Measurements from ENCODE around the gene APBA1. TPM values are rescaled to one million over a fixed set of nuclear protein-coding genes. Genes with fewer than 3 reads are reported as not detected.

APBA1 gene
- total and polyA plus RNA-seq, 4 donors: 0.95 to 8.1 (median 2.8) TPM

DNA sequence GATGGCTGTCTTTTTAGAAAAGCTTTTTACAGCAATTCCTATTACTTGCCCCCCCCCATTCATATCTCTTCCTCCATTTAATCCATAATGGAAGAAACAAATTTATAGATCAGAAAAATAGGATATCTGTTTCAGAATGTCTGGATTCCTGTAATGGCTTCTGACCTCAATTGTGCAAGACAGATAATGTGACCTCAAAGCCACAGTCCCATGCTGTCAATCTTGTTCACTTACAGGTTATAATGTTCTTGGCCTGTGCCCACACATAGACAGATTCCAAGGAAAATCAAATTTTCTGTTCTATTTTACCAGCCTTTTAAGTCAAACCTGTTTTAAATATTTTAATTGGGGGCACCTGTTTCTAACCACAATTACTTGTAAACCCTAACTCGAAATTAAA is 203.8 kb downstream of the APBA1 start:
- Histone ChIP-seq H3K27me3 (ENCODE audit: control insufficient read depth in 3 of 3, insufficient read depth in 3 of 3, low read length in 2 of 3) (no peaks in the 10 kb centered on the region), H3K36me3 (ENCODE audit: control insufficient read depth in 4 of 4, insufficient read depth in 4 of 4, low read length in 4 of 4) (peaks cover 0 to 5% (median 2%) of the 10 kb centered on the region in 4 donors), H3K9me3 (ENCODE audit: control insufficient read depth in 4 of 4, insufficient read depth in 3 of 4, low read length in 3 of 4) (no peaks in the 10 kb centered on the region), H3K9ac (ENCODE audit: insufficient read depth in 1 of 2, low read length in 2 of 2) (no peak overlapping the region), H3K27ac (ENCODE audit: low read depth in 1 of 2, low read length in 1 of 2) (no peak overlapping the region), H3K4me3 (no peak overlapping the region), H3K4me1 (ENCODE audit: control insufficient read depth in 5 of 5, insufficient read depth in 5 of 5, low read length in 5 of 5) (no peaks in the 10 kb centered on the region)
- WGBS, 2 donors: 83 to 89% methylated on average over 1 of the region's 1 CpG
- TF ChIP-seq CTCF (IDR thresholded peaks at IDR 0.05; ENCODE audit: control extremely low read depth, extremely low read depth): no peak
- no peak for ATAC-seq (ENCODE audit: insufficient read depth, low FRiP score)
- no peak for DNase-seq

DNA sequence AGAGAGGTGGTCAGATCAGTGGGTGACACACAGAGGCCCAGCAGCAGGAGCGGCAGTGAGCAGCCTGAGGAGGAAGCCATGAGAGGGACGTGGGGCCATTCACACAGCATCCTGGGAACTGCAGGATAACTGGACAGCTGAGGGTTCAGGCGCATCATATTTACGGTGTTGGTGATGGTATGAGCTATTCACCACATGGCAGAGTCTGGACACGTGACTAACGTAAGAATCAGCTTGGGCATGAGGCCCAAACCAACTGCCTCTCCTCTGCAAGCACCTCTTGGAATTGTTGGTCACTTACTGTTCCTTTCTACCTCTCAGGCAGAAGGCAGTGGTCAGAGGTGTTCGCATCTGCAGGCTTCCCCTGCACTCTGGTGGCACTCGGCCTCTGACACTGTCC is 206.0 kb downstream of the APBA1 start:
- no peak overlapping the region for H3K27ac ChIP-seq (ENCODE audit: low read depth in 1 of 2, low read length in 1 of 2)
- no peak overlapping the region for H3K4me3 ChIP-seq
- ATAC-seq (ENCODE audit: insufficient read depth, low FRiP score): no peak
- H3K9ac ChIP-seq (ENCODE audit: insufficient read depth in 1 of 2, low read length in 2 of 2): no peak overlapping the region
- no peaks in the 10 kb centered on the region for H3K27me3 ChIP-seq (ENCODE audit: control insufficient read depth in 3 of 3, insufficient read depth in 3 of 3, low read length in 2 of 3)
- peaks cover 0 to 5% (median 2%) of the 10 kb centered on the region in 4 donors for H3K36me3 ChIP-seq (ENCODE audit: control insufficient read depth in 4 of 4, insufficient read depth in 4 of 4, low read length in 4 of 4)
- no peaks in the 10 kb centered on the region for H3K9me3 ChIP-seq (ENCODE audit: control insufficient read depth in 4 of 4, insufficient read depth in 3 of 4, low read length in 3 of 4)
- TF ChIP-seq CTCF (IDR thresholded peaks at IDR 0.05; ENCODE audit: control extremely low read depth, extremely low read depth): no peak
- peaks cover 0 to 4% (median 0%) of the 10 kb centered on the region in 5 donors for H3K4me1 ChIP-seq (ENCODE audit: control insufficient read depth in 5 of 5, insufficient read depth in 5 of 5, low read length in 5 of 5)
- no peak for DNase-seq
- WGBS, 2 donors: 92 to 97% methylated on average over 8 of the region's 8 CpGs

DNA sequence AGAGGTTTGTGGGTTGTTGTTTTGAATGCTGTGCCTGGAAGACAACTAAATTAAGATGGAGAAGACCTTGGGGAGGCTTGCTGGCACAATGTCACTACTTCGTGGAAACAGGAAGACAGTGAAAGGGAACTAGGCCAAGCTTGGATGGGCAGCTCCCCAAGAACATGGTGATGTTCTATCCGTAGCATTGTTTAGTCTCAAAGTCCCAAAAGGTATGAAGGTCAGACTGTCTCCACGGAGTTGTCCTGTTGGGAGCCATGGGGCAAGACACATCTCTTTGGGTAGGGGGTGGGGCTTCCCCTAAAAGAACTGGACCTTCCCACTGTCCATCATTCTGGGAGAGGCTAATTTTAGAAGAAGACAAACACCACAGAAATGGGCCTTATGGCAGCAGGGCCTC is 206.7 kb downstream of the APBA1 start:
- Histone ChIP-seq H3K27ac (ENCODE audit: low read depth in 1 of 2, low read length in 1 of 2) (no peak overlapping the region), H3K36me3 (ENCODE audit: control insufficient read depth in 4 of 4, insufficient read depth in 4 of 4, low read length in 4 of 4) (peaks cover 0 to 5% (median 2%) of the 10 kb centered on the region in 4 donors), H3K9me3 (ENCODE audit: control insufficient read depth in 4 of 4, insufficient read depth in 3 of 4, low read length in 3 of 4) (no peaks in the 10 kb centered on the region), H3K4me3 (no peak overlapping the region), H3K9ac (ENCODE audit: insufficient read depth in 1 of 2, low read length in 2 of 2) (no peak overlapping the region), H3K4me1 (ENCODE audit: control insufficient read depth in 5 of 5, insufficient read depth in 5 of 5, low read length in 5 of 5) (peaks cover 0 to 4% (median 0%) of the 10 kb centered on the region in 5 donors), H3K27me3 (ENCODE audit: control insufficient read depth in 3 of 3, insufficient read depth in 3 of 3, low read length in 2 of 3) (no peaks in the 10 kb centered on the region)
- no peak for TF ChIP-seq CTCF (IDR thresholded peaks at IDR 0.05; ENCODE audit: control extremely low read depth, extremely low read depth)
- WGBS, 2 donors: 61 to 65% methylated on average over 3 of the region's 3 CpGs
- no peak for DNase-seq
- ATAC-seq (ENCODE audit: insufficient read depth, low FRiP score): no peak

- no peak for ATAC-seq (ENCODE audit: insufficient read depth, low FRiP score)
- no peaks in the 10 kb centered on the region for H3K27me3 ChIP-seq (ENCODE audit: control insufficient read depth in 3 of 3, insufficient read depth in 3 of 3, low read length in 2 of 3)
- no peak overlapping the region for H3K9ac ChIP-seq (ENCODE audit: insufficient read depth in 1 of 2, low read length in 2 of 2)
- H3K4me1 ChIP-seq (ENCODE audit: control insufficient read depth in 5 of 5, insufficient read depth in 5 of 5, low read length in 5 of 5): peaks cover 0 to 4% (median 0%) of the 10 kb centered on the region in 5 donors
- 50 to 61% methylated on average over 11 of the region's 11 CpGs for WGBS, 2 donors
- peaks cover 0 to 10% (median 3%) of the 10 kb centered on the region in 4 donors for H3K36me3 ChIP-seq (ENCODE audit: control insufficient read depth in 4 of 4, insufficient read depth in 4 of 4, low read length in 4 of 4)
- DNase-seq: no peak
- no peaks in the 10 kb centered on the region for H3K9me3 ChIP-seq (ENCODE audit: control insufficient read depth in 4 of 4, insufficient read depth in 3 of 4, low read length in 3 of 4)
- TF ChIP-seq CTCF (IDR thresholded peaks at IDR 0.05; ENCODE audit: control extremely low read depth, extremely low read depth): no peak
- H3K27ac ChIP-seq (ENCODE audit: low read depth in 1 of 2, low read length in 1 of 2): no peak overlapping the region
- no peak overlapping the region for H3K4me3 ChIP-seq
Observed at GRCh38 chr9:69463497-69464068, 208.6 kb downstream of the APBA1 start.
